Osteocyte (in vitro differentiated cells): ENCODE measurements around the gene OR4S2. TPM values are rescaled to one million over a fixed set of nuclear protein-coding genes. Genes with fewer than 3 reads are reported as not detected.

Experiments used
- DNase-seq: peaks from one replicate; pipeline ENCODE4 v3.0.0; 2021; ENCODE audit warnings: mixed read lengths; ENCODE audit not compliant: unreplicated experiment; ENCODE audit errors: extremely low spot score
- H3K27ac Mint-ChIP-seq: one replicate; pipeline ENCODE4 v1.8.0; 2021; ENCODE audit warnings: mild to moderate bottlenecking, mixed read lengths; ENCODE audit not compliant: unreplicated experiment
- H3K27me3 Mint-ChIP-seq: one replicate; pipeline ENCODE4 v1.8.0; 2021; ENCODE audit warnings: mixed read lengths; ENCODE audit not compliant: unreplicated experiment
- H3K36me3 Mint-ChIP-seq: one replicate; pipeline ENCODE4 v1.8.0; 2021; ENCODE audit warnings: mixed read lengths; ENCODE audit not compliant: unreplicated experiment
- H3K4me1 Mint-ChIP-seq: one replicate; pipeline ENCODE4 v1.8.0; 2021; ENCODE audit warnings: mixed read lengths; ENCODE audit not compliant: unreplicated experiment
- H3K4me3 Mint-ChIP-seq: one replicate; pipeline ENCODE4 v1.8.0; 2021; ENCODE audit warnings: mild to moderate bottlenecking, moderate library complexity, mixed read lengths; ENCODE audit not compliant: unreplicated experiment
- H3K9me3 Mint-ChIP-seq: one replicate; pipeline ENCODE4 v1.8.0; 2021; ENCODE audit warnings: mixed read lengths; ENCODE audit not compliant: unreplicated experiment
- CTCF ChIP-seq: fragments of 200-600 bp; sonication (generic); IDR thresholded peaks from 2 replicates; pipeline ENCODE4 v1.5.0; 2021; ENCODE audit warnings: antibody characterized with exemption, mild to moderate bottlenecking, moderate library complexity
- total RNA-seq: library from RNA; stranded (reverse); gene quantifications from 2 replicates; pipeline ENCODE4 v1.2.1, GENCODE V29; 2021

OR4S2 gene
- total RNA-seq, 1 donor from 2014 or later: not detected

- no peak overlapping the region for H3K27ac Mint-ChIP-seq
- H3K4me3 Mint-ChIP-seq: no peak overlapping the region
- H3K36me3 Mint-ChIP-seq: no peaks in the 10 kb centered on the region
- no peak for DNase-seq
- no peaks in the 10 kb centered on the region for H3K27me3 Mint-ChIP-seq
- peaks cover 11% of the 10 kb centered on the region for H3K9me3 Mint-ChIP-seq
- H3K4me1 Mint-ChIP-seq: no peaks in the 10 kb centered on the region
- TF ChIP-seq CTCF: no peak
Measured at GRCh38 chr11:55673860-55674259, 25.7 kb downstream of the OR4S2 start.

GRCh38 chr11:55697817-55698216 lies 49.7 kb downstream of the OR4S2 start:
- TF ChIP-seq CTCF: no peak
- no peak overlapping the region for H3K27ac Mint-ChIP-seq
- DNase-seq: no peak
- H3K36me3 Mint-ChIP-seq: no peaks in the 10 kb centered on the region
- no peaks in the 10 kb centered on the region for H3K4me1 Mint-ChIP-seq
- peaks cover 19% of the 10 kb centered on the region for H3K9me3 Mint-ChIP-seq
- H3K4me3 Mint-ChIP-seq: no peak overlapping the region
- no peaks in the 10 kb centered on the region for H3K27me3 Mint-ChIP-seq

- no peak for DNase-seq
- TF ChIP-seq CTCF: no peak
- Mint-ChIP-seq H3K4me3 (no peak overlapping the region), H3K36me3 (no peaks in the 10 kb centered on the region), H3K4me1 (no peaks in the 10 kb centered on the region), H3K9me3 (peaks cover 20% of the 10 kb centered on the region), H3K27me3 (no peaks in the 10 kb centered on the region), H3K27ac (no peak overlapping the region)
Measured at GRCh38 chr11:55701429-55701828, 53.3 kb downstream of the OR4S2 start.

Other genes starting within 250 kb of the OR4S2 start
- gene OR4C15, start 93.9 kb upstream of the OR4S2 start, total RNA-seq: not detected in 2 replicates
- not detected in 2 replicates for gene OR4C16, start 76.2 kb upstream of the OR4S2 start, total RNA-seq
- gene OR4C11, start 40.7 kb upstream of the OR4S2 start, total RNA-seq: not detected in 2 replicates
- gene OR4P4, start 13.2 kb upstream of the OR4S2 start, total RNA-seq: not detected in 2 replicates
- gene OR4C6, start 13.9 kb downstream of the OR4S2 start, total RNA-seq: not detected in 2 replicates
- not detected in 2 replicates for gene OR5D13, start 125.1 kb downstream of the OR4S2 start, total RNA-seq
- gene OR5D14, start 147.2 kb downstream of the OR4S2 start, total RNA-seq: not detected in 2 replicates
- not detected in 2 replicates for gene OR5L1, start 163.0 kb downstream of the OR4S2 start, total RNA-seq
- not detected in 2 replicates for gene OR5D18, start 171.3 kb downstream of the OR4S2 start, total RNA-seq
- not detected in 2 replicates for gene OR5L2, start 178.9 kb downstream of the OR4S2 start, total RNA-seq
- not detected in 2 replicates for gene OR5D16, start 190.4 kb downstream of the OR4S2 start, total RNA-seq
- not detected in 2 replicates for gene TRIM51, start 235.0 kb downstream of the OR4S2 start, total RNA-seq